Smooth muscle cell (in vitro differentiated cells): ENCODE results near the gene LAMA3. TPM values are rescaled to one million over a fixed set of nuclear protein-coding genes. Genes with fewer than 3 reads are reported as not detected.

ENCODE experiments used
- DNase-seq: peaks from one replicate; lab custom pipeline; 2025; ENCODE audit not compliant: unreplicated experiment; lab: John Stamatoyannopoulos, UW
- H2AFZ ChIP-seq: fragments of 200-600 bp; sonication (generic); 2 replicates; pipeline ENCODE4 v1.6.0; 2016; ENCODE audit warnings: antibody characterized with exemption, low read depth, mild to moderate bottlenecking
- H3F3A ChIP-seq: fragments of 200-600 bp; sonication (generic); 2 replicates; pipeline ENCODE4 v1.6.0; 2017; ENCODE audit warnings: antibody characterized with exemption, low read depth
- H3K27ac ChIP-seq: fragments of 200-600 bp; sonication (generic); 2 replicates; pipeline ENCODE4 v1.5.1; 2016; ENCODE audit warnings: low read depth, mild to moderate bottlenecking
- H3K27me3 ChIP-seq: fragments of 200-600 bp; sonication (generic); 2 replicates; pipeline ENCODE4 v1.6.1; 2016; ENCODE audit warnings: low read depth, mild to moderate bottlenecking
- H3K36me3 ChIP-seq: fragments of 200-600 bp; sonication (generic); 2 replicates; pipeline ENCODE4 v1.5.1; 2016; ENCODE audit warnings: low read depth
- H3K4me1 ChIP-seq: fragments of 200-600 bp; sonication (generic); 2 replicates; pipeline ENCODE4 v1.5.1; 2016; ENCODE audit warnings: low read depth
- H3K4me2 ChIP-seq: fragments of 200-600 bp; sonication (generic); 2 replicates; pipeline ENCODE4 v1.6.0; 2016; ENCODE audit warnings: mild to moderate bottlenecking
- H3K4me3 ChIP-seq: fragments of 200-600 bp; sonication (generic); 2 replicates; pipeline ENCODE4 v1.5.1; 2016; ENCODE audit warnings: mild to moderate bottlenecking
- H3K79me2 ChIP-seq: fragments of 200-600 bp; sonication (generic); 2 replicates; pipeline ENCODE4 v1.6.0; 2016; ENCODE audit warnings: low read depth, mild to moderate bottlenecking
- H3K9ac ChIP-seq: fragments of 200-600 bp; sonication (generic); 2 replicates; pipeline ENCODE4 v1.6.0; 2016; ENCODE audit warnings: low read depth
- H3K9me3 ChIP-seq: fragments of 200-600 bp; sonication (generic); replicated peaks from 2 replicates; pipeline ENCODE4 v1.5.1; 2016; ENCODE audit warnings: low read depth
- H4K20me1 ChIP-seq: fragments of 200-600 bp; sonication (generic); 2 replicates; pipeline ENCODE4 v1.6.0; 2016; ENCODE audit warnings: low read depth
- WGBS: methylation state at CpG from one replicate; pipeline ENCODE4 v1.1.7; 2016; ENCODE audit warnings: low lambda C conversion rate; 5-methylcytosine and 5-hydroxymethylcytosine counted together
- polyA plus RNA-seq: library from polyadenylated mRNA; unstranded; fragments of >200 nt; fragmentation: Nextera tagmentation; extraction: Ambion mirVana; gene quantifications from 2 replicates; pipeline ENCODE4 v1.2.1, GENCODE V29; 2016
- total RNA-seq: library from RNA; depleted of rRNA; stranded (reverse); fragments of >200 nt; gene quantifications from 2 replicates; pipeline ENCODE4 v1.2.3, GENCODE V29; 2014
- TF ChIP-seq, protein P1 (sequence below): fragments of 200-600 bp; sonication (generic); IDR thresholded peaks from 2 replicates; pipeline ENCODE4 v1.5.1; 2017; ENCODE audit warnings: borderline replicate concordance, mild to moderate bottlenecking, antibody characterized with exemption; ENCODE audit not compliant: insufficient read depth, poor library complexity, severe bottlenecking

Gene LAMA3
- total and polyA plus RNA-seq, 2 experiments from 2014 or later: 7.8 to 23.1 TPM

GRCh38 chr18:23803755-23804154 lies 114.5 kb downstream of the LAMA3 start:
- no peak overlapping the region for H3K4me2 ChIP-seq
- DNase-seq: no peak
- H3K36me3 ChIP-seq: no peaks in the 10 kb centered on the region
- H3K4me3 ChIP-seq: no peak overlapping the region
- H2AFZ ChIP-seq: no peak overlapping the region
- H3K27ac ChIP-seq: no peak overlapping the region
- no peaks in the 10 kb centered on the region for H3K79me2 ChIP-seq
- no peak overlapping the region for H3K9ac ChIP-seq
- H3F3A ChIP-seq: no peaks in the 10 kb centered on the region
- H3K4me1 ChIP-seq: no peaks in the 10 kb centered on the region
- no peaks in the 10 kb centered on the region for H3K27me3 ChIP-seq
- TF ChIP-seq, protein P1, sequence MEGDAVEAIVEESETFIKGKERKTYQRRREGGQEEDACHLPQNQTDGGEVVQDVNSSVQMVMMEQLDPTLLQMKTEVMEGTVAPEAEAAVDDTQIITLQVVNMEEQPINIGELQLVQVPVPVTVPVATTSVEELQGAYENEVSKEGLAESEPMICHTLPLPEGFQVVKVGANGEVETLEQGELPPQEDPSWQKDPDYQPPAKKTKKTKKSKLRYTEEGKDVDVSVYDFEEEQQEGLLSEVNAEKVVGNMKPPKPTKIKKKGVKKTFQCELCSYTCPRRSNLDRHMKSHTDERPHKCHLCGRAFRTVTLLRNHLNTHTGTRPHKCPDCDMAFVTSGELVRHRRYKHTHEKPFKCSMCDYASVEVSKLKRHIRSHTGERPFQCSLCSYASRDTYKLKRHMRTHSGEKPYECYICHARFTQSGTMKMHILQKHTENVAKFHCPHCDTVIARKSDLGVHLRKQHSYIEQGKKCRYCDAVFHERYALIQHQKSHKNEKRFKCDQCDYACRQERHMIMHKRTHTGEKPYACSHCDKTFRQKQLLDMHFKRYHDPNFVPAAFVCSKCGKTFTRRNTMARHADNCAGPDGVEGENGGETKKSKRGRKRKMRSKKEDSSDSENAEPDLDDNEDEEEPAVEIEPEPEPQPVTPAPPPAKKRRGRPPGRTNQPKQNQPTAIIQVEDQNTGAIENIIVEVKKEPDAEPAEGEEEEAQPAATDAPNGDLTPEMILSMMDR: no peak
- 83% methylated on average over 3 of the region's 3 CpGs for WGBS
- H4K20me1 ChIP-seq: no peaks in the 10 kb centered on the region
- H3K9me3 ChIP-seq: no peaks in the 10 kb centered on the region

GRCh38 chr18:23805898-23806297 lies 116.6 kb downstream of the LAMA3 start:
- TF ChIP-seq, protein P1: no peak
- Histone ChIP-seq H3K27ac (no peak overlapping the region), H3K36me3 (no peaks in the 10 kb centered on the region), H3K9ac (no peak overlapping the region), H3K9me3 (no peaks in the 10 kb centered on the region), H3K27me3 (peaks cover 6% of the 10 kb centered on the region), H3F3A (no peaks in the 10 kb centered on the region), H3K4me3 (no peak overlapping the region), H3K4me1 (no peaks in the 10 kb centered on the region), H3K79me2 (no peaks in the 10 kb centered on the region), H2AFZ (no peak overlapping the region), H4K20me1 (no peaks in the 10 kb centered on the region), H3K4me2 (no peak overlapping the region)
- WGBS: 85% methylated on average over 1 of the region's 1 CpG
- DNase-seq: no peak

DNA sequence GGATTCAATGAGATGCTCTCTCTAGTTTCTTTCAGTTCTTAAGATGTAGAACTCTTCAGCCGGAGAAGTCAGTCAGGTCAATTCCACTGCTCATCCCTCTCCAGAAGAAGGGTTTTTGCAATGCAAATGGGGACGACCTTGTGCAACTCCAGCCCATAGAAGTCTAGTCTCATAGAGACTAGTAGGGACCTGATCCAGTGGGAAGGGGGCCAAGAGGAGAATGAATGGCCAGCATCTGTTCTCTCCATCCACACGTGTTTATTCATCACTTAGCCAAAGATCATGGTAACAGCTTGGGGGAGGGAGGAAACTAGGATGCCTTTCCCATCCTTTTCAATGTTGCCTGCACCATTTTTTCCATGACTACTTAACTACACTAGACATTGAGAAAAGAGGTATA lies 120.2 kb downstream of the LAMA3 start:
- no peaks in the 10 kb centered on the region for H3F3A ChIP-seq
- WGBS: 80% methylated on average over 3 of the region's 3 CpGs
- H3K27me3 ChIP-seq: peaks cover 6% of the 10 kb centered on the region
- no peaks in the 10 kb centered on the region for H4K20me1 ChIP-seq
- H3K4me1 ChIP-seq: no peaks in the 10 kb centered on the region
- H3K79me2 ChIP-seq: no peaks in the 10 kb centered on the region
- H3K9me3 ChIP-seq: no peaks in the 10 kb centered on the region
- H3K9ac ChIP-seq: no peak overlapping the region
- H3K4me2 ChIP-seq: no peak overlapping the region
- H3K4me3 ChIP-seq: no peak overlapping the region
- TF ChIP-seq, protein P1: no peak
- H3K36me3 ChIP-seq: no peaks in the 10 kb centered on the region
- H3K27ac ChIP-seq: no peak overlapping the region
- no peak for DNase-seq
- no peak overlapping the region for H2AFZ ChIP-seq

GRCh38 chr18:23810396-23810795 lies 121.1 kb downstream of the LAMA3 start:
- WGBS: 96% methylated on average over 3 of the region's 3 CpGs
- no peak overlapping the region for H3K4me2 ChIP-seq
- H3K79me2 ChIP-seq: no peaks in the 10 kb centered on the region
- no peak for DNase-seq
- H3K9me3 ChIP-seq: no peaks in the 10 kb centered on the region
- no peak overlapping the region for H3K4me3 ChIP-seq
- no peaks in the 10 kb centered on the region for H3K36me3 ChIP-seq
- H3K4me1 ChIP-seq: no peaks in the 10 kb centered on the region
- TF ChIP-seq, protein P1: no peak
- H3K9ac ChIP-seq: no peak overlapping the region
- H3K27ac ChIP-seq: no peak overlapping the region
- no peaks in the 10 kb centered on the region for H3F3A ChIP-seq
- peaks cover 6% of the 10 kb centered on the region for H3K27me3 ChIP-seq
- no peaks in the 10 kb centered on the region for H4K20me1 ChIP-seq
- no peak overlapping the region for H2AFZ ChIP-seq
